HG02981 (cell line): ENCODE data around the gene SPATA20.

ENCODE experiments used
- ATAC-seq: cut with Tn5 transposase; IDR thresholded peaks from one replicate; pipeline ENCODE4 v1.9.1; 2021; ENCODE audit warnings: mild to moderate bottlenecking, moderate library complexity; ENCODE audit not compliant: unreplicated experiment

The SPATA20 gene

GRCh38 chr17:50547035-50547735, at the start of gene SPATA20:
TSS of gene SPATA20 (plus strand) at chr17:50547174. CDS start at chr17:50547209, 35 bp downstream.
- ATAC-seq: peak; percentile 73

- no peak for ATAC-seq
Measured at GRCh38 chr17:50498021-50498874, 48.7 kb upstream of the SPATA20 start.

GRCh38 chr17:50499270-50499669, 47.7 kb upstream of the SPATA20 start:
- no peak for ATAC-seq

- no peak for ATAC-seq
Measured at GRCh38 chr17:50499721-50500120, 47.3 kb upstream of the SPATA20 start.

- ATAC-seq: no peak
Measured at GRCh38 chr17:50501054-50501453, 45.9 kb upstream of the SPATA20 start.

- no peak for ATAC-seq
Measured at GRCh38 chr17:50502301-50502990, 44.5 kb upstream of the SPATA20 start.

GRCh38 chr17:50505591-50506130, 41.3 kb upstream of the SPATA20 start:
- ATAC-seq: no peak

GRCh38 chr17:50506298-50506697, 40.7 kb upstream of the SPATA20 start:
- ATAC-seq: no peak

- ATAC-seq: no peak
Measured at GRCh38 chr17:50507871-50508572, 39.0 kb upstream of the SPATA20 start, which contains the start of gene MYCBPAP. TSS of gene MYCBPAP (plus strand) at chr17:50508439. CDS start at chr17:50508675, 236 bp downstream.

GRCh38 chr17:50508573-50509460, 38.2 kb upstream of the SPATA20 start:
- ATAC-seq: no peak

- ATAC-seq: peak; percentile 88
Measured at GRCh38 chr17:50511058-50511457, 35.9 kb upstream of the SPATA20 start.

- no peak for ATAC-seq
Measured at GRCh38 chr17:50513495-50513894, 33.5 kb upstream of the SPATA20 start.

GRCh38 chr17:50514388-50514787, 32.6 kb upstream of the SPATA20 start:
- no peak for ATAC-seq

GRCh38 chr17:50514936-50515702, 31.9 kb upstream of the SPATA20 start:
- no peak for ATAC-seq

- no peak for ATAC-seq
Measured at GRCh38 chr17:50517011-50517410, 30.0 kb upstream of the SPATA20 start.

- no peak for ATAC-seq
Measured at GRCh38 chr17:50517504-50518383, 29.2 kb upstream of the SPATA20 start.

- ATAC-seq: no peak
Measured at GRCh38 chr17:50518384-50519023, 28.5 kb upstream of the SPATA20 start.
